Neural progenitor cell (in vitro differentiated cells): Measurements from ENCODE around the gene PUS7L. TPM values are rescaled to one million over a fixed set of nuclear protein-coding genes. Genes with fewer than 3 reads are reported as not detected.

ENCODE experiments used
- DNase-seq: peaks from one replicate; pipeline ENCODE4 v3.0.0-alpha.2; 2016; ENCODE audit warnings: low spot score
- H2AFZ ChIP-seq: fragments of 200-600 bp; sonication (generic); replicated peaks from 2 replicates; pipeline ENCODE4 v1.6.1; 2016; ENCODE audit warnings: antibody characterized with exemption
- H3F3A ChIP-seq: fragments of 200-600 bp; sonication (generic); 2 replicates; pipeline ENCODE4 v1.6.1; 2016; ENCODE audit warnings: antibody characterized with exemption, low read depth
- H3K27ac ChIP-seq: fragments of 200-600 bp; sonication (generic); 2 replicates; pipeline ENCODE4 v1.5.1; 2016; ENCODE audit warnings: mild to moderate bottlenecking
- H3K27me3 ChIP-seq: fragments of 200-600 bp; sonication (generic); 2 replicates; pipeline ENCODE4 v1.6.1; 2016; ENCODE audit warnings: mild to moderate bottlenecking, moderate library complexity
- H3K36me3 ChIP-seq: fragments of 200-600 bp; sonication (generic); 2 replicates; pipeline ENCODE4 v1.5.1; 2016
- H3K4me1 ChIP-seq: fragments of 200-600 bp; sonication (generic); 2 replicates; pipeline ENCODE4 v1.6.1; 2016; ENCODE audit warnings: mixed run types
- H3K4me2 ChIP-seq: fragments of 200-600 bp; sonication (generic); 2 replicates; pipeline ENCODE4 v1.6.1; 2016
- H3K4me3 ChIP-seq: fragments of 200-600 bp; sonication (generic); 2 replicates; pipeline ENCODE4 v1.5.1; 2016
- H3K79me2 ChIP-seq: fragments of 200-600 bp; sonication (generic); 2 replicates; pipeline ENCODE4 v1.6.1; 2016; ENCODE audit warnings: low read depth
- H3K9ac ChIP-seq: fragments of 200-600 bp; sonication (generic); 2 replicates; pipeline ENCODE4 v1.6.1; 2016
- H3K9me3 ChIP-seq: fragments of 200-600 bp; sonication (generic); 2 replicates; pipeline ENCODE4 v1.5.1; 2016; ENCODE audit warnings: low read depth
- H4K20me1 ChIP-seq: fragments of 200-600 bp; sonication (generic); 2 replicates; pipeline ENCODE4 v1.6.1; 2016; ENCODE audit warnings: low read depth
- H3K27ac Mint-ChIP-seq: 3 replicates; pipeline ENCODE4 v1.8.0; 2021; ENCODE audit warnings: mixed read lengths
- H3K27me3 Mint-ChIP-seq: 2 replicates; pipeline ENCODE4 v1.8.0; 2022; ENCODE audit warnings: low read depth, mild to moderate bottlenecking, inconsistent platforms, moderate library complexity, mixed read lengths; ENCODE audit not compliant: insufficient read depth
- H3K36me3 Mint-ChIP-seq: 3 replicates; pipeline ENCODE4 v1.8.0; 2021; ENCODE audit warnings: mixed read lengths
- H3K4me1 Mint-ChIP-seq: 3 replicates; pipeline ENCODE4 v1.8.0; 2021; ENCODE audit warnings: mixed read lengths
- H3K4me3 Mint-ChIP-seq: 3 replicates; pipeline ENCODE4 v1.8.0; 2021; ENCODE audit warnings: mild to moderate bottlenecking, moderate library complexity, mixed read lengths
- H3K9me3 Mint-ChIP-seq: 3 replicates; pipeline ENCODE4 v1.8.0; 2020; ENCODE audit warnings: mixed read lengths
- CTCF ChIP-seq: fragments of 200-600 bp; sonication (generic); IDR thresholded peaks from 2 replicates; pipeline ENCODE4 v1.5.1; 2017; ENCODE audit warnings: antibody characterized with exemption, mild to moderate bottlenecking
- EZH2 ChIP-seq: fragments of 200-600 bp; sonication (generic); IDR thresholded peaks from 2 replicates; pipeline ENCODE4 v1.6.1; 2017; ENCODE audit warnings: antibody characterized with exemption, mild to moderate bottlenecking, moderate library complexity
- EZH2phosphoT487 ChIP-seq: fragments of 200-600 bp; sonication (generic); IDR thresholded peaks from 2 replicates; pipeline ENCODE4 v1.6.1; 2017; ENCODE audit warnings: antibody characterized with exemption
- total RNA-seq: library from RNA; depleted of rRNA; stranded (reverse); fragments of >200 nt; gene quantifications from 2 replicates; pipeline ENCODE4 v1.2.3, GENCODE V29; 2015; ENCODE audit warnings: low replicate concordance

The PUS7L gene
- total RNA-seq, 1 donor from 2014 or later = 42.6 TPM

- Histone ChIP-seq H3K9me3 (no peaks in the 10 kb centered on the region), H3K27me3 (no peaks in the 10 kb centered on the region), H3K27ac (no peak overlapping the region), H3K4me1 (no peaks in the 10 kb centered on the region), H3F3A (no peaks in the 10 kb centered on the region), H3K9ac (no peak overlapping the region), H3K4me3 (no peak overlapping the region), H2AFZ (no peak overlapping the region), H3K79me2 (no peaks in the 10 kb centered on the region), H4K20me1 (no peaks in the 10 kb centered on the region), H3K36me3 (no peaks in the 10 kb centered on the region), H3K4me2 (no peak overlapping the region)
- peaks cover 21% of the 10 kb centered on the region for H3K9me3 Mint-ChIP-seq
- peaks cover 4% of the 10 kb centered on the region for H3K27me3 Mint-ChIP-seq
- DNase-seq = peak; percentile 42
- H3K27ac Mint-ChIP-seq = no peak overlapping the region
- no peak overlapping the region for H3K4me3 Mint-ChIP-seq
- no peak for TF ChIP-seq EZH2
- TF ChIP-seq EZH2phosphoT487 = no peak
- TF ChIP-seq CTCF = peak; percentile 53
- H3K4me1 Mint-ChIP-seq = peaks cover 14% of the 10 kb centered on the region
- peaks cover 6% of the 10 kb centered on the region for H3K36me3 Mint-ChIP-seq
Measured at GRCh38 chr12:43676183-43676813, 82.3 kb downstream of the PUS7L start.

GRCh38 chr12:43675048-43675904, 83.3 kb downstream of the PUS7L start:
- H3K79me2 ChIP-seq = no peaks in the 10 kb centered on the region
- peaks cover 4% of the 10 kb centered on the region for H3K27me3 Mint-ChIP-seq
- no peak for TF ChIP-seq CTCF
- TF ChIP-seq EZH2 = no peak
- TF ChIP-seq EZH2phosphoT487 = no peak
- no peak overlapping the region for H3K27ac ChIP-seq
- no peak overlapping the region for H3K9ac ChIP-seq
- no peak overlapping the region for H3K27ac Mint-ChIP-seq
- peaks cover 6% of the 10 kb centered on the region for H3K36me3 Mint-ChIP-seq
- no peak overlapping the region for H3K4me3 ChIP-seq
- H3K9me3 Mint-ChIP-seq = peaks cover 21% of the 10 kb centered on the region
- H3K4me1 ChIP-seq = no peaks in the 10 kb centered on the region
- no peak overlapping the region for H2AFZ ChIP-seq
- no peak for DNase-seq
- no peaks in the 10 kb centered on the region for H3K36me3 ChIP-seq
- no peaks in the 10 kb centered on the region for H3K27me3 ChIP-seq
- H3K4me3 Mint-ChIP-seq = no peak overlapping the region
- no peaks in the 10 kb centered on the region for H3F3A ChIP-seq
- no peaks in the 10 kb centered on the region for H4K20me1 ChIP-seq
- no peaks in the 10 kb centered on the region for H3K9me3 ChIP-seq
- peaks cover 13% of the 10 kb centered on the region for H3K4me1 Mint-ChIP-seq
- H3K4me2 ChIP-seq = no peak overlapping the region

- H3K4me1 ChIP-seq = no peaks in the 10 kb centered on the region
- H3K36me3 ChIP-seq = no peaks in the 10 kb centered on the region
- Mint-ChIP-seq H3K9me3 (no peaks in the 10 kb centered on the region), H3K27me3 (peaks cover 4% of the 10 kb centered on the region), H3K4me3 (no peak overlapping the region), H3K4me1 (peaks cover 12% of the 10 kb centered on the region), H3K36me3 (no peaks in the 10 kb centered on the region), H3K27ac (no peak overlapping the region)
- no peak for DNase-seq
- H3K9me3 ChIP-seq = no peaks in the 10 kb centered on the region
- H3K4me2 ChIP-seq = no peak overlapping the region
- H3K27me3 ChIP-seq = no peaks in the 10 kb centered on the region
- TF ChIP-seq CTCF = no peak
- TF ChIP-seq EZH2phosphoT487 = no peak
- no peak for TF ChIP-seq EZH2
- H3K79me2 ChIP-seq = no peaks in the 10 kb centered on the region
- H3K27ac ChIP-seq = no peak overlapping the region
- H4K20me1 ChIP-seq = no peaks in the 10 kb centered on the region
- peak overlapping the region; percentile 31 for H2AFZ ChIP-seq
- no peak overlapping the region for H3K9ac ChIP-seq
- no peak overlapping the region for H3K4me3 ChIP-seq
- no peaks in the 10 kb centered on the region for H3F3A ChIP-seq
Measured at GRCh38 chr12:43669373-43669772, 89.2 kb downstream of the PUS7L start.

Other genes starting within 250 kb of the PUS7L start
- gene ADAMTS20, start 206.6 kb downstream of the PUS7L start, total RNA-seq = 8.6 and 10.9 TPM in 2 replicates
- 9.9 and 23.6 TPM in 2 replicates for gene IRAK4, start 161 bp upstream of the PUS7L start, total RNA-seq
- gene TWF1, start 47.5 kb upstream of the PUS7L start, total RNA-seq = 44.6 and 69.2 TPM in 2 replicates
- gene TMEM117, start 77.3 kb upstream of the PUS7L start, total RNA-seq = 1.6 TPM in 1 of 2 replicates, not detected in the other